Measurements from ENCODE around the gene THAP4. TPM values are rescaled to one million over a fixed set of nuclear protein-coding genes. Genes with fewer than 3 reads are reported as not detected.

The THAP4 gene
- total RNA-seq, 1 donor from 2014 or later: 83.2 TPM

GRCh38 chr2:241618829-241619228 is 18.1 kb downstream of the THAP4 start:
- ATAC-seq: no peak

GRCh38 chr2:241618296-241618805 is 18.6 kb downstream of the THAP4 start:
- DNase-seq (ENCODE audit: missing footprints): no peak
- no peak for ATAC-seq
- intact Hi-C loops (cut with DNase I): loop anchor here (10.0 kb wide), 1 partner anchor 514 kb away; the partner anchor contains the start of gene MTERF4

More at GRCh38 chr2:241618829-241619228, 18.1 kb downstream of the THAP4 start:
- DNase-seq (ENCODE audit: missing footprints): no peak
- intact Hi-C loops (cut with DNase I): loop anchor here (10.0 kb wide), 1 partner anchor 514 kb away; the partner anchor contains the start of gene MTERF4

GRCh38 chr2:241617431-241618154 is 19.4 kb downstream of the THAP4 start:
- intact Hi-C loops (cut with DNase I): loop anchor here (10.0 kb wide), 1 partner anchor 513 kb away; the partner anchor contains the start of gene MTERF4
- ATAC-seq (peak; percentile 40), DNase-seq (ENCODE audit: missing footprints) (peak; percentile 77)

- intact Hi-C loops (cut with DNase I): loop anchor here (10.0 kb wide), 1 partner anchor 512 kb away; the partner anchor contains the start of gene MTERF4
- no peak for DNase-seq (ENCODE audit: missing footprints)
- peak; percentile 26 for ATAC-seq
Measured at GRCh38 chr2:241616168-241617125, 20.5 kb downstream of the THAP4 start.

GRCh38 chr2:241615522-241616052 is 21.4 kb downstream of the THAP4 start:
- DNase-seq (ENCODE audit: missing footprints): no peak
- ATAC-seq: peak; percentile 21
- intact Hi-C loops (cut with DNase I): loop anchor here (10.0 kb wide), 1 partner anchor 511 kb away; the partner anchor contains the start of gene MTERF4

DNA sequence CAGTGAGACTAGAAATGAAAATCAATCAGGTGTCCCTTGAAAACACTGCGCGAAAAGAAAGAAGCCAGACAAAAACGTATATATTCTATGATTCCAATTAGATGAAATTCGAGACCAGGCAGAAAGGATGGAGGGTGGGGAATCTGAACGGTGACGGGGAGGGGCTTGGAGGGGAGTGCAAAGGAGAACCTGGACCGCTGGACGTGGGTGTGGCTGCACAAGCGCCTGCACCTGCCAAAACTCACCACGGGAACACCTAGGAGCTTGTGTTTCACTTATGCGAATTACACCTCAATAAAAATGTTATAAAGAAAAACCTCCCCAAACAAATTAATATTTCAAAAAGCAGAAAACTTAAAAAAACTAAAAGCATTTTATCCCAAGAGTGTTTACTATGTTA is 21.9 kb downstream of the THAP4 start:
- no peak for ATAC-seq
- DNase-seq (ENCODE audit: missing footprints): no peak
- intact Hi-C loops (cut with DNase I): loop anchor here (10.0 kb wide), 1 partner anchor 510 kb away; the partner anchor contains the start of gene MTERF4

GRCh38 chr2:241613017-241613780 is 23.8 kb downstream of the THAP4 start:
- ATAC-seq (peak; percentile 18), DNase-seq (ENCODE audit: missing footprints) (no peak)
- intact Hi-C loops (cut with DNase I): loop anchor here (2.0 to 10.0 kb wide), 3 partner anchors 78 to 508 kb away; partner anchors contain the start of genes MTERF4 and STK25

GRCh38 chr2:241612156-241613016 is 24.6 kb downstream of the THAP4 start:
- intact Hi-C loops (cut with DNase I): loop anchor here (2.0 to 10.0 kb wide), 3 partner anchors 78 to 508 kb away; partner anchors contain the start of genes MTERF4 and STK25
- no peak for ATAC-seq
- DNase-seq (ENCODE audit: missing footprints): no peak

DNA sequence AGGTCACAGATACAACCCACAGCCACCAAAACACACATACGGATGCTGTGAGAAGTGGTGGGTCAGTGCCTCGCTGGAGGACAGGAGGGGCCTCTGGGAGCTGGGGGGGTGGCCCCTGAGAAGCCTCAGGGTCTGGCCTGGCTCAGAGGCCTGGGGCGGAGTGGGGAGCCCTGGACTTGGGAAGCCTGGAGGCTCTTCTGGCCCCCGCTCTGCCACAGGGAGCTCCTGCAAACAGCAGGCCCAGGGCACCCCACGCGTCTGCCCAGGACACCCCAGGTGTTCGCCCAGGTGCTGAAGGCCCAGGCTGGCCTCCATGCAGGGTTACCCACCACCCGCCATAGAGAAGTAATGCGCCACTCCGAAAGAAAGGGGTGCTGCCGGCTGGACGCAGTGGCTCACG is 25.9 kb downstream of the THAP4 start:
- ATAC-seq: no peak
- no peak for DNase-seq (ENCODE audit: missing footprints)
- intact Hi-C loops (cut with DNase I): loop anchor here (5.0 to 10.0 kb wide), 2 partner anchors 104 to 506 kb away; partner anchors contain the start of genes MTERF4 and STK25

GRCh38 chr2:241609859-241610793 is 26.8 kb downstream of the THAP4 start:
- intact Hi-C loops (cut with DNase I): loop anchor here (5.0 to 10.0 kb wide), 2 partner anchors 103 to 505 kb away; partner anchors contain the start of genes MTERF4 and STK25
- ATAC-seq (peak; percentile 89), DNase-seq (ENCODE audit: missing footprints) (peak; percentile 91)

GRCh38 chr2:241608881-241609280 is 28.1 kb downstream of the THAP4 start:
- ATAC-seq (no peak), DNase-seq (ENCODE audit: missing footprints) (no peak)
- intact Hi-C loops (cut with DNase I): no loop called here

DNA sequence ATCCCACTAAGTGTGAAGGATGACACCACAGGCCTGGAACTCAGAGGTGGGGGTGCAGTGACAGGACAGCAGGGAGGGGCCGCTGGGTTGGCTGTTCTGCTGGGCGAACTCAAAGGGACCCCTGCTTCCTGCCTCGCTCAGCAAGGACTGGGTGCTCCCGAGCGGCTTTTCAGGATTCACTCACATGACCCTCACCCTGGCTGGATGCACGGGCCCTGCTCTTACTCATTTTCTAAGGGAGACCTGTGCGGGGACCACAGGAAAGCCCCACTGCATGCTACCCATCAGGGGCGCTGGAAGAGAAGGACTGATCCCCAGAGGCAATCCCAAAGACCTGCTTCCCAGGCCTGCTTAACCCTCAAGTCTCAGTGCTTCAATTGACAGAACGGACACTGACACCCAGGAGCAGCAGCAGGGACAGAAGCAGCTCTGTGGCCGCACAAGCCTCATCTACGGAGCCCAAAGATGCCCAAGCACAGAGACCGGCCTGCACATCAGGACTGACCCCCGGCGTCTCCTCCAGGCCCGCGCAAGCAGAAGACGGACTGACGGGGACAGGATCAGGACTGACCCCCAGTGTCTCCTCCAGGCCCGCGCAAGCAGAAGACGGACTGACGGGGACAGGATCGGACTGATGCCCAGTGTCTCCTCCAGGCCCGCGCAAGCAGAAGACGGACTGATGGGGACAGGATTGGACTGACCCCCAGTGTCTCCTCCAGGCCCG is 29.6 kb downstream of the THAP4 start:
- DNase-seq (ENCODE audit: missing footprints) (no peak), ATAC-seq (no peak)
- intact Hi-C loops (cut with DNase I): no loop called here

GRCh38 chr2:241606186-241606585 is 30.8 kb downstream of the THAP4 start:
- ATAC-seq: no peak
- DNase-seq (ENCODE audit: missing footprints): no peak
- intact Hi-C loops (cut with DNase I): no loop called here

GRCh38 chr2:241603686-241604085 is 33.3 kb downstream of the THAP4 start:
- no peak for DNase-seq (ENCODE audit: missing footprints)
- ATAC-seq: no peak
- intact Hi-C loops (cut with DNase I): no loop called here

- no peak for ATAC-seq
- intact Hi-C loops (cut with DNase I): no loop called here
- DNase-seq (ENCODE audit: missing footprints): no peak
Measured at GRCh38 chr2:241602720-241603119, 34.2 kb downstream of the THAP4 start.
